Stromal cell of bone marrow (primary cell): ENCODE data around the gene COX6B2.
A peak's percentile ranks its signal among the peaks of the same experiment; 100 is the strongest.
"Not testable (repeated sequence)": the region's sequence is repeated elsewhere in the genome, so short reads cannot be mapped to it uniquely, and the experiment has no call there.

Experiments
- DNase-seq: peaks from one replicate; pipeline ENCODE4 v3.0.0-alpha.2; 2012; ENCODE audit warnings: low read depth

COX6B2 gene

DNA sequence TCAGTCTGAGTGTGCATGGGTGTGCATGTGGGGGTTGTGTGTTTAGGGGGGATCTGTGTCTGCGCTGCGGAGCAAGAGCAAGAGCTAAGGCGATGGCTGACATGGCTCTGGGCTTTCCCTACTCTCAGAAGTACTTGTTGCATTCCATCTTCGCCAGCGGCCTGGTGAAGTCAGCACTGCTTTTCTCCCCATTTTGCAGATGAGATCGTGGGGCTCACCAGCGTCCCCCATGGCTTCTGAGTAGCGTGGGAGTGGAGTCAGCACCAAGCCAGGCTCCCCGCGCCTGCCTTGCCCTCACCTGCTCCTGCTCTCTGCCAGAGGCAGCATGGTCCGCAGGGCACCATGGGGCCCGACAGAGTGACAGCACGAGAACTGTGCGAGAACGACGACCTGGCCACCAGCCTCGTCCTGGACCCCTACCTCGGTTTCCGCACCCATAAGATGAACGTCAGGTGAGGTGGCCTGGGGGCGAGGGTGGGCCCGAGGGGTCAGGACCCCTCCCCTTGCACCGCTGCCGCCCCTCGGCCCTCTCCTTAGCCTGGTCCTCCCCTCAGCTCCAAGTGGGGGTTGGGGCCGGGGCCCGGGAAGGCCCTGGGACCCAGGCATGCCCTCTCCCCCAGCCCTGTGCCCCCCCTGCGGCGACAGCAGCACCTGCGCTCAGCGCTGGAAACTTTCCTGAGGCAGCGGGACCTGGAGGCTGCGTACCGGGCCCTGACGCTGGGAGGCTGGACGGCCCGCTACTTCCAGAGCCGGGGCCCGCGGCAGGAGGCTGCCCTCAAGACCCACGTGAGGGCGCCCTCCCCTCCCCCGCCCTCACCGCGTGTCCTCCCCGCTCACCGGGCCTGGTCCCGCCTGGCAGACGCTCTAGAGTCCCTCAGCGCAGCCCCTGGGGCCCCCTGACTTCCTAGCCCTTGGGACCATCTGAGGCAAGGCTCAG is 12.7 kb downstream of the COX6B2 start:
- DNase-seq: no peak

- no peak for DNase-seq
Measured at GRCh38 chr19:55341171-55341588, 13.3 kb downstream of the COX6B2 start.

DNA sequence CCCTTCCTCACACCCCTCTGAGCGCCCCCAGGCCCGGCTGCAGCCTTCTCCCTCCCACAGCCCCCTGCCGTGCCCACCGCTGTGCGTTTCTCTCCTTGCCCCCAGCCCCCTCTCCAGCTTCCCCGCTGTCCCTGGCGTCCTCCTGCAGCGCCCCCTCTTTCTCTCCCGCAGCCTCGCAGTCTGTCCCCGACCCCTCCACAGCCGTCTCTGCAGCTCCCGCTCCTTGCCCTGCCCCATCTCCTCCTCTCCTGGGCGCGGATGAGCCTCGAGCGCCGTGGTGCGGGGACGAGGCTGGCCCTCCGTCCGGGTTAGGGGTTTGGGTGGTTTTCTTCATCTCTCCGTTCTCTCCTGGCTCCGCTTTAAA is 13.8 kb downstream of the COX6B2 start:
- no peak for DNase-seq

DNA sequence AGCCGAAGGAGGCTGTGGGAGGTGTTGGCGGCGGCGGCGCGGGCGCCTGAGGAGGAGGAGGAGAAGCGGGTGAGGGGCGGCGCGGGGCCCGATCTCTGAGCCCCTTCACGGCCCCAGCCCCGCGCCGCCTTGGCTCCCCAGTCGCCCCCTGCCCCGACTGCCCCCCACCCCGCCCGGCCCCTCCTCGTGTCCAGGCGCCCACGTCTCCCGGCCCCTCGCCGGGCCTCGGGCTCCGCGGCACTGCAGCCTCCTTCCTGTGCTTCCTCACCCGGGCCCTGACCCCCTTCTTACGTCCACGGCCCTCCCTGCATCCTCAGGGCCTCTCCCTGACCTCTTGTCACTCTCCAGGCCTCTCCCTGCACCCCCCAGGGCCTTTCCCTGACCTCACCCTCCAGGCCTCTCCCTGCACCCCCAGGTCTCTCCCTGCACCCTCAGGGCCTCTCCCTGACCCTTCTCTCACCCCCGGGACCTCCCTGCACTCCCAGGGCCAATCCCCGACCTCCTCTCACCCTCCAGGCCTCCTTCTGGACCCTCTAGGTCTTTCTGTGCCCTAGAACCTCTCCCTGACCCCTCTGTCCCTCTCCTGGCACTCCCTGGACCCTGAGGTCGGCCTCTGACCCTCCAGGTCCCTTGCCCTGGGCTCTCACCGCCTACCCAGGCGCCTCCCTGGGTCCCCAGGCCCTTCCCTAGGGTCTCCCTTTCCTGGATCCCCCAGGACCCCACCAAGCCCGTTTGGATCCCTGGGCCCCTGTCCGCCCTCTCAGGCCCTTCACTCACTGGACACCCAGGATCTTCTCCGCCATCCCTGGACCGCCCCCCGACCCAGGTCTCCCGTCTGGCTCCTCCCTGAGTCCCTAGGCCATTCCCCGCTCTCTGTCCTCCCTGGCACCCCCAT is 14.4 kb downstream of the COX6B2 start:
- DNase-seq: no peak

GRCh38 chr19:55339105-55339888 is 15.2 kb downstream of the COX6B2 start, which contains the start of gene KMT5C:
Gene KMT5C, plus strand, starts transcription at chr19:55339876. Its CDS starts 2,061 bp downstream, at chr19:55341937.
- peak; percentile 100 for DNase-seq

DNA sequence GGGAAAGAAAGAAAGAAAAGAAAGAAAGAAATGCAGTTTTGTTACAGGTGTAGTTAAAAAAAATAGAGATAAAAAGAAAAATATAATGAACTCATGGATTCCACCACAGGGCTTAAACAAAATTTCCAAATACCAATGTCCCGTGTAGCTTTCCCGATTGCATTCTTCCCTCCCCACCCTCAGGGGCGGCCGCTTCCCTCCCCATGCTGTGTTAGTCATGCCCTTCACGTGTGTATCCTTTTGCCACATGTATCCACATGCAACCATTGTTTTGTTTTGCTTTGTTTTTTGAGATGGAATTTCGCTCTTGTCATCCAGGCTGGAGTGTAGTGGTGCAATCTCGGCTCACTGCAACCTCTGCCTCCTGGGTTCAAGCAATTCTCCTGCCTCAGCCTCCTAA is 18.4 kb downstream of the COX6B2 start:
- DNase-seq: no peak

GRCh38 chr19:55333870-55334269 is 20.6 kb downstream of the COX6B2 start:
- DNase-seq: no peak

DNA sequence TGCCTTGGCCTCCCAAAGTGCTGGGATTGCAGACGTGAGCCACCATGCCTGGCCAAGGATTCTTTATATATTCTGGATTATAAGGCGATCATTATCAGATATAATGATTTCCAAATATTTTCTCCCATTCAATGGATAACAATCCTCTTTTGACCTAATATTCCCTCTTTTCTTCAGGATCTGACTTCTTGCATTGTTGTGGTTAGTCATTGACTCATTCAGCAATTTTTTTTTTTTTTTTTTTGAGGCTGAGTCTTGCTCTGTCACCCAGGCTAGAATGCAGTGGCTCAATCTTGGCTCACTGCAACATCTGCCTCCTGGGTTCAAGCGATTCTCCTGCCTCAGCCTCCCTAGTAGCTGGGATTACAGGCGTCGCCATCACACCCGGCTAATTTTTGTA is 24.7 kb downstream of the COX6B2 start:
- DNase-seq: not testable (repeated sequence)

GRCh38 chr19:55328774-55329318 is 25.7 kb downstream of the COX6B2 start:
- DNase-seq: not testable (repeated sequence)

- DNase-seq: no peak
Measured at GRCh38 chr19:55325172-55325571, 29.3 kb downstream of the COX6B2 start, which contains the start of gene TMEM150B. Gene TMEM150B, minus strand, starts transcription at chr19:55325341. Its CDS starts 4,305 bp downstream, at chr19:55321036.

DNA sequence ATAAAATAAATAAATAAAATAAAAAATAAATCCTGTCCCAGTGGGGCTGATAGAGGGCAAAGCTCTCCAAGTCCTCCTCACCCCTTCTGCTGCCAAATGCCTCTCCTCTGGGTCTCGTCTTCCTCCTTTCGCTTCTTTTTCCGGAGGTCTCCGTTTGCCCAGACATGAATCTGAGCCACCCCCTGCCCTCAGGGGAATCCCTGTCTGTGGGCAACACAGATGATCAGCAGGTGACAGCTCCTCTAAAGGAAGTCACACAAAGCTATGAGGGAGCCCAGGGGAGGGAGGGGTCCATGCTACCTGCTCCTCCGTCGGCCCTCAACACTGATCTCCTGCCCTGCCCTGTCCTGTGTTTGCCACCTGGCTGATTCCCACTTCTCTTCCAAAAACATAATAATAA is 29.9 kb downstream of the COX6B2 start:
- no peak for DNase-seq

DNA sequence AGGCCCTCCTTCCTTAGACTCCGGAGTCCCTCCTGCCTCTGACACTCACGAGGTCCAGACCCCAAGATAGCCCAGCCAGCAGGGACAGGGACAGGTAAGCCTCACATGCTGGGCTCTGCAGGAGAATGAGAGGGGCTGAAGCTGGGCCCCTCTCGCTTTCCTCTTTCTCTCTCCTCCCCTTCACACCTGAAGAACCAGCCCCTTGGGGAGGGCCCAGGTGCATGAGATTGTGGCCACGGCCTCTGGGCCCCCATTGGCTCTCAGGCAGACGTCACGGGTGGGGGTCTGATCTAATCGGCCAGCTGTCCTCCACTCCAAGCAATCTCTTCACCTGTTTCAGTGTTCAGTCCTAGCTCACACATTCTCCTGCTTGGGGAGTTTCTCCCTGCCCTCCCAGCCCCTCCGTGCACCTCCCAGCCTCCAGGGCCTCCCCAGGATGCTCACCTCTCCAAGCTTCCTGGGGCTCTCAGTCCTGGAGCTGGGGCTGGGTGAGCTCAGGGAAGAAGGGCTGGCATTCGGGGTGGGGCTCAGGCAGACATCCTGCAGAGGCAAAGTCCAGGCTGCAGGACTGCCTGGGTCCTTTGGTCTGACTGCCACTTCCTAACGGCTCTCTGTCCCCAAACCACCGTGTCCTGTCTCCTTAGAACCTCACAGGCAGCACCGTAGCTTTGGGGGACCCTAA is 32.2 kb downstream of the COX6B2 start:
- DNase-seq: no peak

- DNase-seq: no peak
Measured at GRCh38 chr19:55321466-55322137, 32.9 kb downstream of the COX6B2 start.

- no peak for DNase-seq
Measured at GRCh38 chr19:55320844-55321419, 33.6 kb downstream of the COX6B2 start.

DNA sequence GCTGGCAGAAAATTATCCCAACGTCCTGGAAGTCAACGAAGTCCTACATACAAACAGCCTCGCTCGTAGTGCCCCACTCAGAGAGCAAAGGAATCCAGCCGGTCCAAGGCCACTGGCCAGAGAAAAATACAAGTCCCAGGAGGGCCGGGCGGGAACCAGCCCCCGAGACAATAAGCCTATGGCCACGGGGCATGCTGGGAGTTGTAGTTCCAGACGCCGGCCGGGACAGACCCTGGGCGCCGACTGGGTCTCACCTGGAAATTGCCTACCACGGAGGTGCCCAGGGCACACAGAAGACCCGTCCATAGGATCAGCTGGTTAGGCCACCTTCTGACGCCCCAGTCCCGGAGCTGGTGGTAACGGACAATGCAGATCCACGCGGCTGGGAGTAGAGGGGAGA is 34.7 kb downstream of the COX6B2 start:
- no peak for DNase-seq

GRCh38 chr19:55316646-55317045 is 37.9 kb downstream of the COX6B2 start:
- DNase-seq: no peak

DNA sequence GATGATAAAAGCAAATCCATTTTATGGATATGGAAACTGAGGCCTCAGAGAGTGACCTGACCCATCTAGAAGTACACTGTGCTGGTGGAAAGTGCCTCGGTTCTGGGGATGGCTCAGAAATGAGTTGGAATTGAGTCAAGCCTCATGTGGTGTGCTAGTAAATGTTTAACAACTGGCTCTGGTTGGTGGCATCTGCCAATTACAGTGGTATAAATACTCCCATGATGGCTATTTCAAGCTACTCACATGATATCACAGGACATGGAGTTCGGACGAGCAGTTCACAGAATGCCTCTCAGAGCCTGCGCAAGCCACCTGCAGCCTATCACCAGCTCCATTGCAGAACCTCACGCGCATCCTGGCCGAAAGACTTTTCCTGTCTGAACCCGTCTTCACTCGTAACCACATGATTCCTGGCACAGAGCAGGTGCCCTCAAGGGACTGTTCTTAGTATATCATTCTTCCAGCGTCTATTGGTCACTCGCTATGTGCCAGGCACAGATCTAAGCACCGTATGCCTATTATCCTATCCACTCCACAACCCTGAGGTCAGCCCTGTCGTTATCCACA is 38.5 kb downstream of the COX6B2 start:
- DNase-seq: no peak

- DNase-seq: no peak
Measured at GRCh38 chr19:55314396-55314795, 40.1 kb downstream of the COX6B2 start.

DNA sequence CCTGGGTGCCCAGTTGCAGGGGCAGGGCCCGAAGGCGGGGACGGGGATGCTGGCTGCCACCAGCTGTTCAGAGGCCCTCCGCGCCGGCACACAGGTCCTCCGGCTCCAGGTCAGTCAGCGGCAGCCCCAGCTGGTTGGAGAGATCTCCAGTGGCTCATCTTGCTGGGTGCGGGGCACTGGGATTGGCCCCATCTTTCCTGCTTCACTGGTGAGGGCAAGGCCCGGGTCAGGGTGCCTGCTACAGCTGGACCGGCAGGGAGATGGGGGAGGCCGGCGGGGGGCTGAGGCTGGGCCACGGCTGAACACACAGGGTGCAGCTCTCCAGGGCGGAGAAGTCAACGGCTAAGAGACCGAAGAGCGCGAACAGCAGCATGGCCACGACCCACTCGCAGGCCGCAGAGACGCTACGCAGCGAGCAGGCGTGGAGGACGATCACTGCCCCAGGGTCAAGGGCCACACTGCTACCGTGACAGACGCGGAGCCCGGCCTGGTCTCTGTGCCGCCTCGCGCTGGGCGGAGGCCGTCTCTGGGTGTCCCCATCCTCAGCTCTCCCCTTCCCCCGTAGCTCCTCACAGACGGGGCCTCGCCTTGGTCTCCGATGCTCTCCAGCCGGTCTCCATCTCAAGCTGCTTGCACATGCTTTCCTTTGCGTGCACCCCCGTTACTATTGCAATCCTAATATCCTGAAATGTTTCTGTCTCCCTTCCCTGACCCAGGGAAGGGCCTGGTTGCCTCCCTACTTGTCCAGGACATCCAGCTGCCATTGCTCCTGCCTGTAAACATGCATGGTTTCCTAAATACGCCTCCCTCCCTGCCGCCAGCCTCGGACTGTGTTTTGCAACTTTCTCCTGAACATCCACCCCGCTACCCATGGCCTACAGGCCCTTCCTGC is 41.7 kb downstream of the COX6B2 start:
- no peak for DNase-seq
